HPDE6-E6E7 (cell line): ENCODE measurements around the gene FAM149B1.

Experiments used
- DNase-seq: peaks from one replicate; pipeline ENCODE4 v3.0.0; 2011; ENCODE audit warnings: missing footprints; ENCODE audit errors: extremely low spot score

Gene FAM149B1

GRCh38 chr10:73174148-73174925 is 6.4 kb downstream of the FAM149B1 start:
- no peak for DNase-seq

DNA sequence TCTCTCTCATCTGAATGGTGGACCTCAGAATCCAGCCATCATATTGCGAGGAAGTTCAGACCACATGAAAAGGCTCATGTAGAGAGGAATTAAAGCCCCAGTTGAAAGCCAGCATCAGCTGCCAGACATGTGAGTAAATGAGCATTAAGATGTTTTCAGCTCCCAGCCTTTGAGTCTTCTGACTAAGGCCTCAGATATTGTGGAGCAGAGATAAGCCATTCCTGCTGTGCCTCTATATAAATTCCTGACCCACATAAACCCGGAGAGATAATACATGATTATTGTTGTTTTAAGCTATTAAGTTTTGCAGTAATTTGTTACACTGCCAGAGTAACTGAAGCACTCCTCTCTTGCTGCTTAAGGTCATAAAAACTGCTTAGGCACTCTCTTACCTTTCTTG is 14.6 kb downstream of the FAM149B1 start:
- DNase-seq, result no peak

DNA sequence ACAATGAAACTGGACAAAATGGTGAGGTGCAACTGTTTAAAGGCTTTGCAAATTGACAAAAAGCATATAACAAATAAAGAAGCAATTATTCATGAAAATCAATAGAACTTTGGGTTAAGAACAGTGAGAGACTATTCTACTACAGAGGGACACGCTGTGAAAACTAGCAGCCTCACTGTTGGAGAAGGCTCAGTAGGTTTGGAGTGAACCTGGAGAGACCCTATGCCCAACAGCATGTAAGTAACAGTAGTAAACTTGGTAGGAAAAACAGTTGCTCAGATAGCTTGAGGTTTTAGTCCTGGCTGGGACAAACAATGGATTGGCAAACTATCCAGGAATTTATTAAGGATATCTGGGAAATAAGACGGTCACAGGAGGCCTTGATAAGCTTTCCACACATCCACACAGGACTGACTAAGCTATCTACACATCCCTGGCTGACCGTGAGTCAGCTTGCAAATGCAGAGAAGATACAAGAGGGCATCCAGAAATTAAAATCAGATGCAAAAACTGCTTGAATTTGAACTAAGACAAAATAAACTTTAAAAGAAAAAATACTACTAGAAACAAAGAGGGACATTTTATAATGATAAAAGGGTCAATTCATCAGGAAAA is 15.9 kb downstream of the FAM149B1 start:
- no peak for DNase-seq

- DNase-seq, result no peak
These were observed 18.3 kb downstream of the FAM149B1 start for GRCh38 chr10:73186266-73186665.

- no peak for DNase-seq
These were observed 22.3 kb downstream of the FAM149B1 start for GRCh38 chr10:73190188-73190587.

GRCh38 chr10:73205081-73205480 is 37.2 kb downstream of the FAM149B1 start:
- no peak for DNase-seq

GRCh38 chr10:73205890-73206289 is 38.0 kb downstream of the FAM149B1 start:
- no peak for DNase-seq

DNA sequence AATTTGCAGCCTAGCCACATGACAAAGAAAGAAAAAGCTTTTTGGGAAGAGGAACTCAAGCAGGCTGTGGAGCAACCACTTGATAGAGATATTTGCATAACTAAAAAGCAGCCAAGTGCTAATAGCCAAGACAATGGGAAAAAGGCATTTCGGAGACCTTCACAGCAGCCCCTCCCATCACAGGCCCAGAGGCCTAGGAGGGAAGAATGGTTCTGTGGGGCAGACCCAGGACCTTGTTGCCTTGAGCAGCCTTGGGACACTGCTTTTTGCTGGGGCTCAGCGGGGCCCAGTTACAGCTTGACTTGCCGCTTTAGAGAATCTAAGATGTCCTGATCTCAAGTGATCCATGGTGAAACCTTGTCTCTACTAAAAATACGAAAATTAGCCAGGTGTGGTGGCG is 38.5 kb downstream of the FAM149B1 start:
- DNase-seq, result no peak

DNA sequence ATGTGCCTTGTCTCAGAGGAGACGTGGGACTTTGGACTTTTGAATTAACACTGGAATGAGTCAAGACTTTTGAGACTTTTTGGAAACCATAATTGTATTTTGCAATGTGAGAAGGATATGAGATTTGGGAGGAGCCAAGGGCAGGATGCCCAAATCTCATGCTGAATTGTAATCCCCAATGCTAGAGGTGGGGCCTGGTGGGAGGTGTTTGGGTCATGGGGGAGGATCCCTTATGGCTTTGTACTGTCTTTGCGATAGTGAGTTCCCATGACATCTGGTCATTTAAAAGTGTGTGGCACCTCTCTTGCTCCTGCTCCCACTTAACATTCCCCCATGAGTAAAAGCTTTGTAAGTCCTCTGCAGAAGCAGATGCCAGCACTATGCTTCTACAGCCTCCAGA is 40.0 kb downstream of the FAM149B1 start:
- DNase-seq, result no peak

GRCh38 chr10:73209705-73210104 is 41.8 kb downstream of the FAM149B1 start:
- peak; percentile 60 for DNase-seq

DNA sequence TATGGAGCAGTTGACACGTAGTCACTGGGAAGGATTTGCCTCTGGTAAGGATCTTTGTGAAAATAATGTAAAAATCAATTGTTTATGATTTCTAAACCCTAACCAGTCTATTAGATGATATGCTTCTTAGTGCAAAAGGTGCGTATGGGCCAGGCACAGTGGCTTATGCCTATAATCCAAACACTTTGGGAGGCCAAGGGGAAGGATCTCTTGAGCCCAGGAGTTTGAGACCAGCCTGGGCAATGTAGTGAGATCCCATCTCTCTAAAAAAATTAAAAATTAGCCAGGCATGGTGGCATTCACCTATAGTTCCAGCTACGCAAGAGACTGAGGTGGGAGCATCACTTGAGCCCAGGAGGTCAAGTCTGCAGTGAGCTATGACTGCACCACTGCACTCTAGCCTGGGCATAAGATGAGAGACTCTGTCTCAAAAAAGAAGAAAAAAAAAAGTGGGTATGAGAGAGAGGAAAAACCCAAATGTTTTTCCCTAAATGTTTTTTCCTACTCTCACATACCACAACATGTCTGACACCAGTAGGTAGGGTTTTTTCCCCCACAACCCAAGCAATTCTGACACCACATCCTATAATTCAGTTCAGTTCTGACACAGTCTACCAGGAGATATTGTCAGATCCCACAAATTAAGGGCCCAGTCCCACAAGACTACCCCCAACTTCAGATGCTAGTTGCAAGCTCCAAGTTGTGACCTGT is 42.6 kb downstream of the FAM149B1 start:
- no peak for DNase-seq

DNA sequence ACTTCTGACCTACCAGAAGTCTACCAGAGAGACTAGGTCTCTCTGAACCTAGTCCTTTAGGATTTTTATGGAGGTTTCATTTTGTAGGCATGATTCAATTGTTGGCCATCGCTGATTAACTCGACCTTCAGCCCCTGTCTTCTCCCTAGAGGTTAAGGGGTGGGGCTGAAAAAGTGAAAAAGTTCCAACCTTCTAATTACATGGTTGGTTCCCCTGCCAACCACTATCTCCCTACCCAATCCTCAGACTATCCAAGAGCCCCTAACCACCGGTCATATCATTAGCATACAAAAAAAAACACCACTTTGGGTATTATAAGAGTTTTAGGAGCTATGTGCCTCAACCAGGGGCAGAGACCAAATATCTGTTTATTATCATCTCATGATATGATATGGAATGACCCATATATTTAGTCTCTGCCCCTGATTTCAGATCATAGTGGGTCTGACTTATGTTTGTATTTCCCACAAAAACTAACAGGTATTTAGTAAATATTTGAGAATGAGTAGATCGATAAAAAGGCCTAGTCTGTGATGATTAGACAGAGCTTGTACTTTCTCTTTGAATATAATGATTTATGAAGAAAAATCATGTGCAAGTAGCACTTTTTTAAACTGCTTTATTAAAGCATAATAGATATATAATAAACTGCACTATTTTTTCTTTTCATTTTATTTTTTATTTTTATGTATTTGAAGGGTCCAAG is 43.3 kb downstream of the FAM149B1 start:
- no peak for DNase-seq

GRCh38 chr10:73215749-73216148 is 47.8 kb downstream of the FAM149B1 start:
- DNase-seq, result no peak

DNA sequence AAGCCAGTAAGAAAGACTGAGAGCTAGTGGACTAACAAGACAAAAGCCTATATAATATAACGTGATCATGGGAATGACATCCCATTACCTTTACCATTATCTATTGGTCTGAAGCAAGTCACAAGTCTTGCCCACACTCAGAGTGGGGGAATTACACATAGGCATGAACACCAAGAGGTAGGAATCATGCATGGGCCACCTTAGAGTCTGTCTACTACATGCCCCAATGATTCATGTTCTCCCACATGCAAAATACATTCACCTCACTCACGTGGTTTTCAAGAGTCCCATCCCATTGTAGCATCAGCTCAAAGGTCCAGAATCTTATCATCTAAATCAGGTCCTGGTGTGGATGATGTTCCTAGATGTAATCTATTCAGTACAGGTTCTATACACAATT is 49.7 kb downstream of the FAM149B1 start:
- DNase-seq, result no peak

GRCh38 chr10:73218431-73219191 is 50.7 kb downstream of the FAM149B1 start:
- peak; percentile 10 for DNase-seq

DNA sequence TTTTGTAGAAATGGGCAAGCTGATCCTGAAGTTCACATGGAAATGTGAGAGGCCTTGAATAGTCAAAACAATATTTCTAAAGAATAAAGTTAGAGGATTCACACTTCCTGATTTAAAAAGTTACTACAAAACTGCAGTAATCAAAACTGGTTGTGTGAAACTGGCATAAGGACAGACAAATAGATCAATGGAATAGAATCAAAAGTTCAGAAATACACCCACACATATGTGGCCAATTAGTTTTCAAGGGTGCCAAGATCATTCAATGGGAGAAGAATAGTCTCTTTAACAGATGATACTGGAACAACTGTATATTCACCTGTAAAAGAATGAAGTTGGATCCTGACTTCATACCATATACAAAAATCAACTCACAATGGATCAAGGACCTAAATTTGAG is 51.5 kb downstream of the FAM149B1 start:
- DNase-seq, result no peak

DNA sequence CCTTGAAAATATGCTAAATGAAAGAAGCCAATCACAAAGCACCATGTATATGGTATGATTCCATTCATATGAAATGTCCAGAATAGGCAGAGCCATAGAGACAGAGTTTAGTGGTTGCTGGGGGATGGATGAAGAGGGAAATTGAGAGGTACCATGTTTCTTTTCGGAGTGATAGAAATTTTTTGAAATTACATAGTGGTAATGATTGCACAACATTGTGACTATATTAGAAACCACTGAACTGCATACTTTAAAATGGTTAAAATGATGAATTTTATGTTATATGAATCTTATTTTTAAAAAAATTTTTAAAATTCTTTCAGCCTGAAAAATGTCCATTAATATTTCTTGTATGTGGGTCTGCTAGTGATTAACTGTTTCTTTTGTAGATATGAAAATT is 53.1 kb downstream of the FAM149B1 start:
- no peak for DNase-seq

DNA sequence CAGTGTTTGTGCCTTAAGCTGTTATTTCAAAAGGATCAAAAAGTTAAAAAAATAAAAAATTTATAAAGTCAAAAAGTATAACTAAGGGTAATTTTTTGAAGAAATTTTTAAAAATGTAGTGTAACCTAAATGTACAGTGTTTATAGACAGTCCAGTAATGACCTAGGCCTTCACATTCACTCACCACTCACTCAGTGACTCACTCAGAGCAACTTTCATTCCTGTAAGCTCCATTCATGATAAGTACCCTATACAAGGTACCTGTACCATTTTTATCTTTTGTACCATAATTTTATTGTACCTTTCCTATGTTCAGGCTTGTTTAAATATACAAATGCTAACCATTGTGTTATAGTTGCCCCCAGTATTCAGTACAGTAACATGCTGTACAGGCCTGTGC is 57.6 kb downstream of the FAM149B1 start:
- no peak for DNase-seq

- no peak for DNase-seq
These were observed 58.7 kb downstream of the FAM149B1 start for GRCh38 chr10:73226663-73227062.

DNA sequence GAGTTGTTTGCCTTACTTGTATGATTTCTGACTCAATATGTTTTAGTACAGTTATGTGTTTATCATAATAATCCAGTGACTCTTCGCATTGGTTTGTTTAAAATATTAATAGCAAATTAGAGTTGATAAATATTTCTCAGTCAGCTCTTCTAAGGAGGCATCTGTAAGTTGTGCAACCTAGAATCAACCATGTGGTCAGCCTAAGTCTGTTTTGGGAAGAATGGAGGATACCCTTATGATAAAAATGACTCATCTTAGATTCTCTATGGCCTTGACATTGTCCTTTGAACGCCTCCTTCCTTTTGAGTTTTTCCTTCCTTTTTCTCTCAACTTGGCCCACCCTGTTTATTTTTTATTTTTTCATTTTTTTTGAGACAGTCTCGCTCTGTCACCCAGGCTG is 60.3 kb downstream of the FAM149B1 start:
- DNase-seq, result no peak

- DNase-seq, result no peak
These were observed 61.6 kb downstream of the FAM149B1 start for GRCh38 chr10:73229567-73229966.

GRCh38 chr10:73232887-73233286 is 65.0 kb downstream of the FAM149B1 start:
- no peak for DNase-seq
